Body of pancreas (tissue), 4 donors: ENCODE results near the gene MSH2.

ENCODE experiments used
- POLR2A ChIP-seq, 3 donors: fragments of 450-650 bp; IDR thresholded peaks; one replicate each; pipeline ENCODE4 v1.6.1; 2016; ENCODE audit warnings: antibody characterized with exemption in 3 of 3, mild to moderate bottlenecking in 2 of 3
- TF ChIP-seq, protein P1 (sequence below), 7 experiments: fragments of 450-650 bp in 4 of 7; fragments of 200-600 bp in 3 of 7; sonication (generic) in 3 of 7; IDR thresholded peaks; one replicate each; pipeline ENCODE4 v1.5.1; 2016 to 2019; ENCODE audit warnings: antibody characterized with exemption in 7 of 7

DNA sequence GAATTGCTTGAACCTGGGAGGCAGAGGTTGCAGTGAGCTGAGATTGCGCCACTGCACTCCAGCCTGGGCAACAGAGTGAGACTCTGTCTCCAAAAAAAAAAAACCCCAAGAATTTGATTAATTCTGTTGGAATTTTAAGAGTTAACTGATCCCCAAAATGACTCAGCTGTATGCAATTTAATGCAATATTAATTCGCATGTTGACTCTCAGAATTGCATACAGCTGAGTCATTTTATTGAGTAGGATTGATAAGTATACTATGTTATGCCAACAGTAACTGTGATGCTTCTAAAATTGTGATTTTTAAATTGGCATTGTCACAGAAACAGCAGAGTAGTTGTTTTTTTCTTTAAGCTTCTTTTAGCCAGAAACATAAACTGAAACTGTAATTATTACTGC is 19.6 kb downstream of the MSH2 start:
- TF ChIP-seq, protein P1, sequence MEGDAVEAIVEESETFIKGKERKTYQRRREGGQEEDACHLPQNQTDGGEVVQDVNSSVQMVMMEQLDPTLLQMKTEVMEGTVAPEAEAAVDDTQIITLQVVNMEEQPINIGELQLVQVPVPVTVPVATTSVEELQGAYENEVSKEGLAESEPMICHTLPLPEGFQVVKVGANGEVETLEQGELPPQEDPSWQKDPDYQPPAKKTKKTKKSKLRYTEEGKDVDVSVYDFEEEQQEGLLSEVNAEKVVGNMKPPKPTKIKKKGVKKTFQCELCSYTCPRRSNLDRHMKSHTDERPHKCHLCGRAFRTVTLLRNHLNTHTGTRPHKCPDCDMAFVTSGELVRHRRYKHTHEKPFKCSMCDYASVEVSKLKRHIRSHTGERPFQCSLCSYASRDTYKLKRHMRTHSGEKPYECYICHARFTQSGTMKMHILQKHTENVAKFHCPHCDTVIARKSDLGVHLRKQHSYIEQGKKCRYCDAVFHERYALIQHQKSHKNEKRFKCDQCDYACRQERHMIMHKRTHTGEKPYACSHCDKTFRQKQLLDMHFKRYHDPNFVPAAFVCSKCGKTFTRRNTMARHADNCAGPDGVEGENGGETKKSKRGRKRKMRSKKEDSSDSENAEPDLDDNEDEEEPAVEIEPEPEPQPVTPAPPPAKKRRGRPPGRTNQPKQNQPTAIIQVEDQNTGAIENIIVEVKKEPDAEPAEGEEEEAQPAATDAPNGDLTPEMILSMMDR (IDR thresholded peaks at IDR 0.05) = no peak
- no peak for TF ChIP-seq POLR2A (IDR thresholded peaks at IDR 0.05)
